ENCODE results near the gene FNIP2. TPM values are rescaled to one million over a fixed set of nuclear protein-coding genes. Genes with fewer than 3 reads are reported as not detected.
"Not testable (repeated sequence)": the region's sequence is repeated elsewhere in the genome, so short reads cannot be mapped to it uniquely, and the experiment has no call there.

The FNIP2 gene
- total RNA-seq, 6 experiments from 2014 or later, result 14.1 to 22.2 (median 18.2) TPM

GRCh38 chr4:158739600-158739999 lies 29.2 kb upstream of the FNIP2 start:
- Mint-ChIP-seq H3K36me3 (ENCODE audit: low read depth) (no peaks in the 10 kb centered on the region), H3K27ac (no peak overlapping the region), H3K4me3 (no peak overlapping the region), H3K9me3 (no peaks in the 10 kb centered on the region), H3K4me1 (ENCODE audit: low read depth) (no peaks in the 10 kb centered on the region), H3K27me3 (ENCODE audit: insufficient read depth) (peaks cover 2% of the 10 kb centered on the region; the same call in 1 of the 2 replicates)
- no peak for DNase-seq
- no peak for TF ChIP-seq CTCF (IDR thresholded peaks at IDR 0.05)

- H3K4me3 Mint-ChIP-seq, result no peak overlapping the region
Measured at GRCh38 chr4:158741326-158742021, 27.4 kb upstream of the FNIP2 start.

GRCh38 chr4:158746537-158746936 lies 22.3 kb upstream of the FNIP2 start:
- peaks cover 34% of the 10 kb centered on the region for H3K4me1 Mint-ChIP-seq (ENCODE audit: low read depth)
- not testable (repeated sequence) for DNase-seq; H3K4me3 Mint-ChIP-seq; H3K27ac Mint-ChIP-seq; H3K27me3 Mint-ChIP-seq (ENCODE audit: insufficient read depth); H3K9me3 Mint-ChIP-seq; H3K36me3 Mint-ChIP-seq (ENCODE audit: low read depth)

More at GRCh38 chr4:158741326-158742021, 27.4 kb upstream of the FNIP2 start:
- peaks cover 2% of the 10 kb centered on the region; the same call in 1 of the 2 replicates for H3K27me3 Mint-ChIP-seq (ENCODE audit: insufficient read depth)
- H3K27ac Mint-ChIP-seq, result no peak overlapping the region
- no peak for DNase-seq
- no peaks in the 10 kb centered on the region for H3K4me1 Mint-ChIP-seq (ENCODE audit: low read depth)
- TF ChIP-seq CTCF (IDR thresholded peaks at IDR 0.05), result no peak
- H3K36me3 Mint-ChIP-seq (ENCODE audit: low read depth), result no peaks in the 10 kb centered on the region
- H3K9me3 Mint-ChIP-seq, result no peaks in the 10 kb centered on the region

GRCh38 chr4:158750379-158750778 lies 18.4 kb upstream of the FNIP2 start:
- peak overlapping the region; percentile 24 for H3K4me3 Mint-ChIP-seq
- DNase-seq, result peak; percentile 81
- H3K4me1 Mint-ChIP-seq (ENCODE audit: low read depth), result peaks cover 52% of the 10 kb centered on the region
- no peaks in the 10 kb centered on the region for H3K27me3 Mint-ChIP-seq (ENCODE audit: insufficient read depth)
- H3K9me3 Mint-ChIP-seq, result no peaks in the 10 kb centered on the region
- no peak for TF ChIP-seq CTCF (IDR thresholded peaks at IDR 0.05)
- no peaks in the 10 kb centered on the region for H3K36me3 Mint-ChIP-seq (ENCODE audit: low read depth)
- peak overlapping the region; percentile 90 for H3K27ac Mint-ChIP-seq

GRCh38 chr4:158754385-158755180 lies 14.2 kb upstream of the FNIP2 start:
- DNase-seq, result peak; percentile 68
- Mint-ChIP-seq H3K9me3 (no peaks in the 10 kb centered on the region; the same call in 1 of the 2 replicates), H3K4me3 (0 out of 2 replicates have a peak overlapping the region, but pooled peaks have one; percentile 28), H3K27me3 (ENCODE audit: insufficient read depth) (no peaks in the 10 kb centered on the region; the same call in 1 of the 2 replicates), H3K27ac (peak overlapping the region; percentile 57), H3K4me1 (ENCODE audit: low read depth) (peaks cover 55% of the 10 kb centered on the region), H3K36me3 (ENCODE audit: low read depth) (peaks cover 14% of the 10 kb centered on the region)
- TF ChIP-seq CTCF (IDR thresholded peaks at IDR 0.05), result no peak

- Mint-ChIP-seq H3K36me3 (ENCODE audit: low read depth) (peaks cover 14% of the 10 kb centered on the region), H3K4me1 (ENCODE audit: low read depth) (peaks cover 53% of the 10 kb centered on the region)
- not testable (repeated sequence) for H3K27ac Mint-ChIP-seq; H3K9me3 Mint-ChIP-seq; H3K27me3 Mint-ChIP-seq (ENCODE audit: insufficient read depth); DNase-seq; H3K4me3 Mint-ChIP-seq
Measured at GRCh38 chr4:158755819-158756218, 13.0 kb upstream of the FNIP2 start.
